Coronary artery (tissue), 2 donors: ENCODE results near the gene GIMD1.

ENCODE experiments used
- DNase-seq: peaks from one replicate; pipeline ENCODE4 v3.0.0-alpha.2; 2017; ENCODE audit warnings: low spot score
- H3K27ac ChIP-seq, 2 donors: fragments of 200-600 bp; sonication (generic); one replicate each; pipeline ENCODE4 v1.5.1; 2016 to 2019
- H3K4me3 ChIP-seq: fragments of 200-600 bp; sonication (generic); 2 replicates; pipeline ENCODE4 v1.5.1; 2016; ENCODE audit warnings: mild to moderate bottlenecking, moderate library complexity
- TF ChIP-seq, protein P1 (sequence below): fragments of 200-600 bp; sonication (generic); IDR thresholded peaks from one replicate; pipeline ENCODE4 v1.5.1; 2019; ENCODE audit warnings: antibody characterized with exemption

GIMD1 gene

DNA sequence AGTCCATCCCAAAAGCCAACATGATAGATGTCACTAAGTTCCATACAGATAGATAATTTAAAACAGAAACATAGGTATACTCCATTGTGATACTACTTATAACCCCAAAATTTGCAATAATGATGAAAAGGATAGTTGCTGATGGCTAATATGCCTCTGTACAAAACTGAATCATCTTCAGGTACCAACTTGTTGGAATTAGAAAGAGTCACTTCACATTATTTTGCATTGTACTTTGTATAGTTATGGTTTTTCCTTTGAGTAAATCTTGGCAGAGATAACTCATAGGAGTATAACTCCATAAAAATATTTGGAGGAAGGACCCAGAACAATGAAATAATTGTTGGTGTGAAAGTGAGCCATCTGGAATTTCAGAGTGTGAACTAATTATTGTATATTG, 17.6 kb downstream of the GIMD1 start:
- Histone ChIP-seq H3K4me3 (no peak overlapping the region), H3K27ac (no peak overlapping the region)
- TF ChIP-seq, protein P1, sequence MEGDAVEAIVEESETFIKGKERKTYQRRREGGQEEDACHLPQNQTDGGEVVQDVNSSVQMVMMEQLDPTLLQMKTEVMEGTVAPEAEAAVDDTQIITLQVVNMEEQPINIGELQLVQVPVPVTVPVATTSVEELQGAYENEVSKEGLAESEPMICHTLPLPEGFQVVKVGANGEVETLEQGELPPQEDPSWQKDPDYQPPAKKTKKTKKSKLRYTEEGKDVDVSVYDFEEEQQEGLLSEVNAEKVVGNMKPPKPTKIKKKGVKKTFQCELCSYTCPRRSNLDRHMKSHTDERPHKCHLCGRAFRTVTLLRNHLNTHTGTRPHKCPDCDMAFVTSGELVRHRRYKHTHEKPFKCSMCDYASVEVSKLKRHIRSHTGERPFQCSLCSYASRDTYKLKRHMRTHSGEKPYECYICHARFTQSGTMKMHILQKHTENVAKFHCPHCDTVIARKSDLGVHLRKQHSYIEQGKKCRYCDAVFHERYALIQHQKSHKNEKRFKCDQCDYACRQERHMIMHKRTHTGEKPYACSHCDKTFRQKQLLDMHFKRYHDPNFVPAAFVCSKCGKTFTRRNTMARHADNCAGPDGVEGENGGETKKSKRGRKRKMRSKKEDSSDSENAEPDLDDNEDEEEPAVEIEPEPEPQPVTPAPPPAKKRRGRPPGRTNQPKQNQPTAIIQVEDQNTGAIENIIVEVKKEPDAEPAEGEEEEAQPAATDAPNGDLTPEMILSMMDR: no peak
- DNase-seq: no peak

DNA sequence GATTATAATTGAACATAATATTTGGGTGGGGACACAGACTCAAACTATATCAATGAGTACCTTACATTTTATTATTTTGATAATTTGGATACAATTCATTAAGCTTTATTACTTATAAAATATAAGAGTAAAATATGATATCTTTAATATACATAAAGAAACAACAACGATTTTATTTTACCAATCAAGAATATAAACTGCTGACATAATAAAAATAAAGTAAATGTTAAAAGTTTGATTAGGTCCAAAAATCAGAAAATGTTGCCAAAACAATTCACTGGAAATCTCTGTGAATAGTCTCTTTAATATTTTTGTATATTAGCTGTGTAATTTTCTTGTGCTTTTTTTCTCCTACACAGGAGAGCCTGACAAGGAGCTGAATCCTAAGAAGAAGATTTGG, 21.4 kb downstream of the GIMD1 start:
- no peak for DNase-seq
- TF ChIP-seq, protein P1: no peak
- H3K27ac ChIP-seq: no peak overlapping the region
- H3K4me3 ChIP-seq: no peak overlapping the region

DNA sequence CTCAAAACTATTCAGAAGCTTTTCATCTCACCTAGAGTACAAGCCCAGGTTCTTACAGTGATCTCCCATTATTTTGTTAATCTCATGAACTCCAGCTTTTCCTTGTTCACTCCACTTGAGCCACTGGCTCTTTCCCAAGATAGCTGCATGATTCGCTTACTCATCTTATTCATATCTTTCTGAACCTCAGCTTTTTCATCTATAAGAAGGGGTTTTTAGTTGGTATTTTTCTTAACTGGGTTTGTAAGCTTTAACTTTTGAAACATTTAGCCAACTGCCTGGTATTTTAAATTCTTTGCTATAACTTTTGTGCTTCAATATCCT, 24.0 kb downstream of the GIMD1 start:
- Histone ChIP-seq H3K27ac (no peak overlapping the region), H3K4me3 (no peak overlapping the region)
- no peak for DNase-seq
- TF ChIP-seq, protein P1: no peak

DNA sequence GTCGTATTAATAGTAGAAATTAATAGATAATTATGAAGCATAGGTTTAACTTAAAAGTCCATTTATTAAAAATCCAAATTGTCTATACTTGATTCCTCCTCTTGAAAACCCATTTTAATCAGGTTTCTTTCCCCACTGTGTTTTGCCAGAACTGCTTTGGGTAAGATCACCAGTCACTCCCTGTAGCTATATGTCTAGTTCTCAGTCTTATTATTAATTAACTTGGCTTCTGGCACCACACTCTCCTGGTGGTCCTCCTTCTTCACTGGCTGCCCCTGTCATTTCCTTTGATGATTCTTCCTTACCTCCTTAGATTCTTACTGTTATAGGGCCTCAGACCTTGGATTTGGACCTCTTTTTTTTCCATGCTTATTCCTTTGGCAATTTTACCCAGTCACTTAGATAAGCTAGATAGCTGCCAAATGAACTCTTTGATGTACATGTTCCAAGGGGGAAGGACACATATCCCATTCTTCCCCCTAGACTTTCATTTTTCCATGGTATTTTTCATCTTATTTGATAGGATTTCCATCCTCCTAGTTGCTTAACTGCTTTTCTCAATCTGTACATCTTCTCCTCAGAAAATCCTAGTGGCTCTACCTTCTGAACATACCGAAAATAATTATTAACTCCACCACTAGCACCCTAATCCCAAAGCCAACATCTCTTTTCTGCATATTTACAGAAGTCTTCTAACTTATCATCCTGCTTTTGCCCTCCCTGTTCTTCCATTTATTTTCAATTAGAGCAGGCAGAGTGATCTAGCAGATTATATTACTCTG, 24.5 kb downstream of the GIMD1 start:
- Histone ChIP-seq H3K4me3 (no peak overlapping the region), H3K27ac (no peak overlapping the region)
- TF ChIP-seq, protein P1: no peak
- no peak for DNase-seq

DNA sequence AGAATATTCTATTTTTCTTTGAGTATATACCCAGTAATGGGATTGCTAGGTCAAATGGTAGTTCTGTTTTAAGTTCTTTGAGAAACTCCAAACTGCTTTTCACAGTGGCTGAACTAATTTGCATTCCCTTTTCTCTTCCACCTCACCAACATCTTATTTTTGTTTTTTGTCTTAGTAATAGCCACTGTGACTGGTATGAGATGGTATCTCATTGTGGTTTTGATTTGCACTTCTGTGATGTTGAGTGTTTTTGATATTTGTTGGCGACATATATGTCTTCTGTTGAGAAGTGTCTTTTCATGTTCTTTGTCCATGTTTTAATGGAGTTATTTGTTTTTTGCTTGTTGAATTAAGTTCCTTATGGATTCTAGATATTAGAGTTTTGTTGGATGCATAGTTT, 27.8 kb downstream of the GIMD1 start:
- TF ChIP-seq, protein P1: no peak
- Histone ChIP-seq H3K27ac (no peak overlapping the region), H3K4me3 (no peak overlapping the region)
- no peak for DNase-seq

DNA sequence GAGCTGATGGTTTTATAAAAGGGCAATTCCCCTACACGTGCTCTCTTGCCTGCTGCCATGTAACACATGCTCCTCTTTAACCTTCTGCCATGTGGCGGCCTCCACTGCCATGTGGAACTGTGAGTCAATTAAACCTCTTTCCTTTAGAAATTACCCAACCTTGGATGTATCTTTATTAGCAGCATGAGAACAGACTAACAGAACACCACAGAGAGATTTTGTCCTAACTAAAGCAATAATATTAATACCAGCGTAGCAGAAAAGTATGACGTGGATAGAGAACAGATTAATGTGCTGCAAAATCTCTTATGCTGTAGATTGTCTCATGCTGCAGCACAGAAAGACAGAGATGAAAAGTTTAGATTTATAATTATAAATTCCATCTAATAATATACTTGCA, 29.1 kb downstream of the GIMD1 start:
- DNase-seq: no peak
- Histone ChIP-seq H3K27ac (no peak overlapping the region), H3K4me3 (no peak overlapping the region)
- TF ChIP-seq, protein P1: no peak

DNA sequence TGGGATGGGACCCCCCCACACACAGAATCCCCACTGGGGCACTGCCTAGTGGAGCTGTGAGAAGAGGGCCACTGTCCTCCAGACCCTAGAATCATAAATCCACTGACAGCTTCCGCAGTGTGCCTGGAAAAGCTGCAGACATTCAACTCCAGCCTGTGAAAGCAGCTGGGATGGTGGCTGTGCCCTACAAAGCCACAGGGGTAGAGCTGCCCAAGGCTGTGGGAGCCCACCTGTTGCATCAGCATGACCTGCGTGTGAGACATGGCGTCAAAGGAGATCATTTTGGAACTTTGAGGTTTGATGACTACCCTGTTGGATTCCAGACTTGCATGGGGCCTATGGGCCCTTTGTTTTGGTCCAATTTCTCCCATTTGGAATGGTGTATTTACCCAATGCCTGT, 29.9 kb downstream of the GIMD1 start:
- DNase-seq: no peak
- TF ChIP-seq, protein P1: no peak
- H3K4me3 ChIP-seq: no peak overlapping the region
- no peak overlapping the region for H3K27ac ChIP-seq
